HG03139 (cell line): ENCODE data around the gene NDFIP2.
"Not testable (repeated sequence)": the region's sequence is repeated elsewhere in the genome, so short reads cannot be mapped to it uniquely, and the experiment has no call there.

ENCODE experiments used
- ATAC-seq: cut with Tn5 transposase; IDR thresholded peaks from one replicate; pipeline ENCODE4 v1.9.1; 2021; ENCODE audit not compliant: unreplicated experiment

The NDFIP2 gene

DNA sequence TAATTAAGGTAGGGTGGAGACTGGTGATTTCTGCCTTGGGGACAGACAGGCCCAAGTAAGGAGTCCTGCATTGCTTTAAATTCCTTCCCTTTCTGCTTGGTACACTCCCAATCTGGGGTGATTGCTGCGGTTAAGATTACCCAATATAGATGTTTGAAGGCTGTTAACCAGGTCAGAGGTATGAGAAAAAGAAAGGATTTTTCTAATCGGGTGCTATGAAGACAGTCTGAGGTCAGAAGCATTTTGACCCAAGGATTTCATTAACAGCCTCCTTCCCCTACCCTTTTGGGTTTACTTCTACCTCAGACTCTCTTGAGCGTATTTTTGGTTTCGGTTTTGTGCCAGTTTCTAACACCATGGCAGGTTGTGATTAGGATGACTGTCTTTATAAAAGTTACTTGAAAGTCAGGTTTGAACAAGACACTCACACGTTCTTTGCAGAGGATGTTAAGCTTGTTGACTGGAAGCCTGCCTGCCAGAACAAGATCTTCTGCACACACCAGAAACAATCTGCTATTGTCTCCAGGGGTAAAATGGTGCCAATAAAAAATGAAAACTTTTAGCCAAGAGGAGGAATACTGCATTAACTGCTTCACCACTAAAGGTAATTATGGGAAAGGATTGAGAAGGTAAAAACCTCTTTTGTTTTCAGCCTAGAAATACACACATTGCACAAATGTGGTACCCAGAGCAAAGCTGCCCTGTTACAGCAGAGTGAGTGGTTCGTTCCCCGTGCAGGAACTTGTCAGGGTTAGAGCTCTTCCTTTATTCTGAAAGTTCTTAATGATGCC lies 108.8 kb downstream of the NDFIP2 start:
- no peak for ATAC-seq

DNA sequence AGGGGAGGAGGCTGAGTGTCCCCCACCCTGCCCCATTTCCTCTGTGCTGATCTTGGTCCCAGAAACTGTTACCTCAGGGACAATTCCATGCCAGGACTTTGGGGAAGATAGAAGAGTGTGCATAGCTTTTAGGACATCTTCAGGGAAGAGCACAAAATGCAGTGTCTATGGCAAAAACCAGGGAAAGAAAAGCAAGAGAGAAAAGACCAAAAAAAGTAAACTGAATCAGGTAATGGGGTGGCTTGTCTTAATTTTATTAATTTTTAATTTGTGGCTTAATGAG lies 109.4 kb downstream of the NDFIP2 start:
- ATAC-seq: no peak

DNA sequence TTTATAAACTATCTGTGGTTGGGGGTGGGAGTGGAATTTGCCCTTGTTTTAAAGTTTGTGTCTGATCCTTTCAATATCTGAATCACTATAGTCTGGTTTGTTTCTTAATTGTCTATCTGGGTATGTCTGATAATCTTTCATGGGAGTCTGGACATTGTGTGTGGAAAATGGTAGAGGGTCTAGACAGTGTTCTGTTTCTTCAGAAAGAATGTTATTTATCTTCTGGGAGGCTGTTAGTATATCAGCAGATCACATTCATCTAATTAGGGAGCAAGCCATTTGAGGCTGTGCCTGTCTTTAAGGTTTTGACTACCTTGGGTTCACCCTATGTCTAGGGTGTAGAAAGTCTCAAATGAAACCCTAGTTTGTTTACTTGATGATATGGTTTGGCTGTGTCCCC lies 110.5 kb downstream of the NDFIP2 start:
- no peak for ATAC-seq

DNA sequence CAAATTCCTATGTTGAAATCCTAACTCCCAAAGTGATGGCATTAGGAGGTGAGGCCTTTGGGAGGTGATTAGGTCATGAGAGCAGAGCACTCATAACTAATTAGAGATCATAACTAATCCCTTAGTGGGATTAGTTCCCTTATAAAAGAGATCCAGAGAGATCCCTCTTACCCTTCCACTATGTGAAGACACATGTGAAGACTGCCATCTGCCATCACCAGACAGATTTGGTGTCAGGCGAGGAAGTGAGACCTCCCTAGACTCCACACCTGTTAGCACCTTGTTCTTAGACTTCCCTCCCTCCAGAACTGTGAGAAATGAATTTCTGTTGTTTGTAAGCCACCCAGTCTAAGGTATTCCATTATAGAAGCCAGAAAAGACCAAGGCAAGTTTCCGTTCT lies 112.2 kb downstream of the NDFIP2 start:
- ATAC-seq: no peak

DNA sequence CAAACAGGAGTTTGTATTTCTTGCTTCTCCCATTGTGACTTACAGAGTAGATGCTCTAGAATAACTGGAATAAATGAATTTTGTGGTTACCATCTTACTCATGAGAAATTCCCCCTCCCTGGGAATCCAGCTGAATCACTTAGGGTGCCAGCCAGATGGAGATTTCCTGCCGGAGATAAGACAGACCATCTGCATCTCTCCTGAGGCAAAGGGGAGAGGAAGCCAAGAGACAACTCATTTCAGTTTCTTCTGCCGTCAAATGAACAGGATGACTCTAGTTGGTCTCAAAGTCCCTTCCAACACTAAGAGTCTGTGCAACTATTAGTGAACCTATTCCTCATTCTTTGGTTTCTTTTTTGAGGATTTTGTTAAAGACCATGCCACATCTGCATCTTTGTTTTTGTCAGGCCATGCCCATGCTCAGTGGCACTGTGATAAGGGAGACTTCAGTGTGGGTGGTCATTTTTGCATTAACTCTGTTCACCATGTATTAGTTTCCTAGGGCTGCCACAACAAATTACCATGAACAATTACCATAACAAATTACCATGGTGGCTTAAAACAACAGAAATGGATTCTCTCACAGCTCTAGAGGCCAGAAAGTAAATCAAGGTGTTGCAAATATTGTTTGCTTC lies 112.8 kb downstream of the NDFIP2 start:
- no peak for ATAC-seq

DNA sequence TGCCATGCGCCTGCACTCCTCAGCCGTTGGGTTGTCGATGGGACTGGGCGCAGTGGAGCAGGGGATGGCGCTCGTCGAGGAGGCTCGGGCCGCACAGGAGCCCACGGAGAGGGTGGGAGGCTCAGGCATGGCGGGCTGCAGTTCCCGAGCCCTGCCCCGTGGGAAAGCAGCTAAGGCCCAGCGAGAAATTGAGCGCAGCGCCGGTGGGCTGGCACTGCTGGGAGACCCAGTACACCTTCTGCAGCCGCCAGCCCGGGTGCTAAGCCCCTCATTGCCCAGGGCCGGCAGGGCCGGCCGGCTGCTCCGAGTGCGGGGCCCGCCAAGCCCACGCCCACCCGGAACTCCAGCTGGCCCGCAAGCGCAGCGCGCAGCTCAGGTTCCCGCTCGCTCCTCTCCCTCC lies 119.2 kb downstream of the NDFIP2 start:
- ATAC-seq: not testable (repeated sequence)

DNA sequence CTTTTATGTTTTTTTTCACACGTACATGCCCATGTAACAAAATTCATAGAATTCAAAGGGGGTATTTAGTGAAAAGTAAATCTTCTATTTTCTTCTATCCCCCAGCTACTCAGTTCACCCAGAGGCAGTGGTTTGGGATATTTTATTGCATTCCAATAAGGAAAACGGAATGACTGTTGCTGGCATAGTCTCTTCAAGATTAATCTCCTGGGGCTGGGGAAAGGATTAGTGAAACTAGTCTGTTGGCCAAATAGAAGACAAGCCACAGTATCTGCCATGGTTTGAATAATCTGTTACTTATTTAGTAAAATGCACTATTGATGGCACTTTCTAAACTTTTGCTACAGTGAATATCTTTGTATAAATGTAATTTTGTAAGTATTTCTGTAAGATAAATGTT lies 122.0 kb downstream of the NDFIP2 start:
- ATAC-seq: no peak

DNA sequence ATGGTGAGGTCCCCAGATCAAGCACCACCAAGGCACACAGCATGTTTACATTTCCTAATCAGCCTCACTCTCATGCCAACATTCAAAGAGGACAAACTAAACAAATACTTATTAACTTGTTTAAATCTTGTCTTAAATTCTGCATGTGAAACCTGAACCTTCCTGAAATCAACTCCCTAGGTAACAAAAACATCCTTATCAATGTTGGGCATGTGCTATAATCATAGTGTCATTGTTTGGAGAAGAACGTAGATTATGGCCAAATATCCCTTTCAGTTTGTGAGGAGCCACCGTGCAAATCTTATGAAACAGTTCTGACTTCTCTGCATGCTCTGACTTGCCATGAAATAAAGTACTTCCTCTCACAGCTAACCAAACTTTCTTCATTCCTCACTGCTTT lies 123.8 kb downstream of the NDFIP2 start:
- ATAC-seq: no peak
